Measurements from ENCODE around the gene SMU1. TPM values are rescaled to one million over a fixed set of nuclear protein-coding genes. Genes with fewer than 3 reads are reported as not detected.

Gene SMU1
- total and polyA plus RNA-seq, 2 of the 13 experiments (the other 11 are each of a cell fraction or from before 2014, with no cell fraction given), result 12.9 to 36.6 TPM

DNA sequence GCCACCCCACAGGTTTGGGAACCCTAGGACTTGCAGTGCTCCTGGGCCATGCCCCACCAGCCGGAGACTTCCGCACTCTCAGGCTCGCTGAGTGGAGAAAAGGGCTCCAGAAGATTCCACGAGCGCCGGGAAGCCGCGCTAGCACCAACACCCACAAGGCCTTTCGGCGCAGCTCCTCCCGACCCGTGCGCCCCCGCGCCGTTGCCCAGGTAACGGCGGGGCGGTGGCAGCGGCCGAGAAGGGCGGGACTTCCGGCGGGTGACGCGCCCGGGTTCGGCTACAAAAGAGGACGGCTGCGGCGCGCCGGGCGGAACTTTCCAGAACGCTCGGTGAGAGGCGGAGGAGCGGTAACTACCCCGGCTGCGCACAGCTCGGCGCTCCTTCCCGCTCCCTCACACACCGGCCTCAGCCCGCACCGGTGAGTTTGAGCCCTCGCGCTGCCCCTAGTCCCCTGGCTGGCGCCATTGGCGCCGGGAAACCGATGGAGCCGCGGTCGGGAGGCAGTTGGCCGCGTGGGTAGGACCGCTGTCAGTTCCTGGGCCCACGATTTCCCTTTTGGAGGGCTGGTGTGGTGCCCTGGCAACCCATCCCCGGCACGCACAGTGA is 51.4 kb downstream of the SMU1 start, which contains the start of gene DNAJA1 (continued):
- TF ChIP-seq ASH2L (IDR thresholded peaks at IDR 0.05; ENCODE audit: insufficient read length, low read depth, low read length), result peak; percentile 90
- TF ChIP-seq, protein P1, sequence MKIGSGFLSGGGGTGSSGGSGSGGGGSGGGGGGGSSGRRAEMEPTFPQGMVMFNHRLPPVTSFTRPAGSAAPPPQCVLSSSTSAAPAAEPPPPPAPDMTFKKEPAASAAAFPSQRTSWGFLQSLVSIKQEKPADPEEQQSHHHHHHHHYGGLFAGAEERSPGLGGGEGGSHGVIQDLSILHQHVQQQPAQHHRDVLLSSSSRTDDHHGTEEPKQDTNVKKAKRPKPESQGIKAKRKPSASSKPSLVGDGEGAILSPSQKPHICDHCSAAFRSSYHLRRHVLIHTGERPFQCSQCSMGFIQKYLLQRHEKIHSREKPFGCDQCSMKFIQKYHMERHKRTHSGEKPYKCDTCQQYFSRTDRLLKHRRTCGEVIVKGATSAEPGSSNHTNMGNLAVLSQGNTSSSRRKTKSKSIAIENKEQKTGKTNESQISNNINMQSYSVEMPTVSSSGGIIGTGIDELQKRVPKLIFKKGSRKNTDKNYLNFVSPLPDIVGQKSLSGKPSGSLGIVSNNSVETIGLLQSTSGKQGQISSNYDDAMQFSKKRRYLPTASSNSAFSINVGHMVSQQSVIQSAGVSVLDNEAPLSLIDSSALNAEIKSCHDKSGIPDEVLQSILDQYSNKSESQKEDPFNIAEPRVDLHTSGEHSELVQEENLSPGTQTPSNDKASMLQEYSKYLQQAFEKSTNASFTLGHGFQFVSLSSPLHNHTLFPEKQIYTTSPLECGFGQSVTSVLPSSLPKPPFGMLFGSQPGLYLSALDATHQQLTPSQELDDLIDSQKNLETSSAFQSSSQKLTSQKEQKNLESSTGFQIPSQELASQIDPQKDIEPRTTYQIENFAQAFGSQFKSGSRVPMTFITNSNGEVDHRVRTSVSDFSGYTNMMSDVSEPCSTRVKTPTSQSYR (CRISPR knock-in tag; IDR thresholded peaks at IDR 0.05; ENCODE audit: borderline replicate concordance), result no peak
- TF ChIP-seq ZFP37 (CRISPR knock-in tag; IDR thresholded peaks at IDR 0.05; ENCODE audit: borderline replicate concordance), result 0 out of 2 replicates have a peak, but pooled peaks have one; percentile 21
- TF ChIP-seq, protein P2, sequence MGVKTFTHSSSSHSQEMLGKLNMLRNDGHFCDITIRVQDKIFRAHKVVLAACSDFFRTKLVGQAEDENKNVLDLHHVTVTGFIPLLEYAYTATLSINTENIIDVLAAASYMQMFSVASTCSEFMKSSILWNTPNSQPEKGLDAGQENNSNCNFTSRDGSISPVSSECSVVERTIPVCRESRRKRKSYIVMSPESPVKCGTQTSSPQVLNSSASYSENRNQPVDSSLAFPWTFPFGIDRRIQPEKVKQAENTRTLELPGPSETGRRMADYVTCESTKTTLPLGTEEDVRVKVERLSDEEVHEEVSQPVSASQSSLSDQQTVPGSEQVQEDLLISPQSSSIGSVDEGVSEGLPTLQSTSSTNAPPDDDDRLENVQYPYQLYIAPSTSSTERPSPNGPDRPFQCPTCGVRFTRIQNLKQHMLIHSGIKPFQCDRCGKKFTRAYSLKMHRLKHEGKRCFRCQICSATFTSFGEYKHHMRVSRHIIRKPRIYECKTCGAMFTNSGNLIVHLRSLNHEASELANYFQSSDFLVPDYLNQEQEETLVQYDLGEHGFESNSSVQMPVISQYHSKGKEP (CRISPR knock-in tag; IDR thresholded peaks at IDR 0.05), result no peak
- peak; percentile 23; the same call in 1 of the 2 replicates for TF ChIP-seq ZSCAN12 (CRISPR knock-in tag; IDR thresholded peaks at IDR 0.05)
- TF ChIP-seq HMG20B (CRISPR knock-in tag; conservative IDR thresholded peaks at IDR 0.05), result peak; percentile 28; the same call in 1 of the 2 replicates
- peak; percentile 100 for TF ChIP-seq RBFOX2 (IDR thresholded peaks at IDR 0.05; ENCODE audit: low read depth, low read length)
- TF ChIP-seq, protein P3, sequence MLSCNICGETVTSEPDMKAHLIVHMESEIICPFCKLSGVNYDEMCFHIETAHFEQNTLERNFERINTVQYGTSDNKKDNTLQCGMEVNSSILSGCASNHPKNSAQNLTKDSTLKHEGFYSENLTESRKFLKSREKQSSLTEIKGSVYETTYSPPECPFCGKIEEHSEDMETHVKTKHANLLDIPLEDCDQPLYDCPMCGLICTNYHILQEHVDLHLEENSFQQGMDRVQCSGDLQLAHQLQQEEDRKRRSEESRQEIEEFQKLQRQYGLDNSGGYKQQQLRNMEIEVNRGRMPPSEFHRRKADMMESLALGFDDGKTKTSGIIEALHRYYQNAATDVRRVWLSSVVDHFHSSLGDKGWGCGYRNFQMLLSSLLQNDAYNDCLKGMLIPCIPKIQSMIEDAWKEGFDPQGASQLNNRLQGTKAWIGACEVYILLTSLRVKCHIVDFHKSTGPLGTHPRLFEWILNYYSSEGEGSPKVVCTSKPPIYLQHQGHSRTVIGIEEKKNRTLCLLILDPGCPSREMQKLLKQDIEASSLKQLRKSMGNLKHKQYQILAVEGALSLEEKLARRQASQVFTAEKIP (CRISPR knock-in tag; IDR thresholded peaks at IDR 0.05; ENCODE audit: borderline replicate concordance), result no peak
- no peak for TF ChIP-seq SOX6 (IDR thresholded peaks at IDR 0.05)
- peak; percentile 66; the same call in 1 of the 2 replicates for TF ChIP-seq SOX6 (CRISPR knock-in tag; IDR thresholded peaks at IDR 0.05)
- no peak for TF ChIP-seq ZNF644 (CRISPR knock-in tag; IDR thresholded peaks at IDR 0.05; ENCODE audit: low read depth)
- TF ChIP-seq, protein P4, sequence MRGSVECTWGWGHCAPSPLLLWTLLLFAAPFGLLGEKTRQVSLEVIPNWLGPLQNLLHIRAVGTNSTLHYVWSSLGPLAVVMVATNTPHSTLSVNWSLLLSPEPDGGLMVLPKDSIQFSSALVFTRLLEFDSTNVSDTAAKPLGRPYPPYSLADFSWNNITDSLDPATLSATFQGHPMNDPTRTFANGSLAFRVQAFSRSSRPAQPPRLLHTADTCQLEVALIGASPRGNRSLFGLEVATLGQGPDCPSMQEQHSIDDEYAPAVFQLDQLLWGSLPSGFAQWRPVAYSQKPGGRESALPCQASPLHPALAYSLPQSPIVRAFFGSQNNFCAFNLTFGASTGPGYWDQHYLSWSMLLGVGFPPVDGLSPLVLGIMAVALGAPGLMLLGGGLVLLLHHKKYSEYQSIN (CRISPR knock-in tag; IDR thresholded peaks at IDR 0.05; ENCODE audit: borderline replicate concordance), result no peak
- TF ChIP-seq ZNF317 (CRISPR knock-in tag; IDR thresholded peaks at IDR 0.05), result peak; percentile 79
- no peak; the same call in 1 of the 2 replicates for TF ChIP-seq ZNF614 (CRISPR knock-in tag; IDR thresholded peaks at IDR 0.05; ENCODE audit: borderline replicate concordance)
- no peak for TF ChIP-seq GZF1 (CRISPR knock-in tag; IDR thresholded peaks at IDR 0.05)
- peak; percentile 41; the same call in 1 of the 2 replicates for TF ChIP-seq NFYC (CRISPR knock-in tag; IDR thresholded peaks at IDR 0.05)
- no peak; the same call in 1 of the 2 replicates for TF ChIP-seq GTF2F1 (IDR thresholded peaks at IDR 0.05; ENCODE audit: low read length)
- TF ChIP-seq NFE2 (CRISPR knock-in tag; IDR thresholded peaks at IDR 0.05), result no peak
- no peak for TF ChIP-seq TGIF2 (CRISPR knock-in tag; IDR thresholded peaks at IDR 0.05)
- TF ChIP-seq ZNF788 (CRISPR knock-in tag; IDR thresholded peaks at IDR 0.05; ENCODE audit: borderline replicate concordance), result no peak
- TF ChIP-seq JARID2 (CRISPR knock-in tag; IDR thresholded peaks at IDR 0.05; ENCODE audit: insufficient replicate concordance), result peak; percentile 88
- peak; percentile 37; the same call in 1 of the 2 replicates for TF ChIP-seq TBX2 (CRISPR knock-in tag; IDR thresholded peaks at IDR 0.05; ENCODE audit: borderline replicate concordance)
